HCT116 (cell line): ENCODE measurements around the gene SAPCD2. TPM values are rescaled to one million over a fixed set of nuclear protein-coding genes. Genes with fewer than 3 reads are reported as not detected.
"Not testable (repeated sequence)": the region's sequence is repeated elsewhere in the genome, so short reads cannot be mapped to it uniquely, and the experiment has no call there.

Experiments
- ATAC-seq: fragments of 200-7000 bp; cut with Tn5 transposase; 2 replicates; pipeline ENCODE4 v1.9.1; 2020; ENCODE audit warnings: mild to moderate bottlenecking, moderate library complexity
- BruUV-seq: library from RNA; stranded (reverse); fragments of 400-500 nt; replicated peaks from 2 replicates; lab custom pipeline; 2021; lab: Mats Ljungman, UMichigan
- CTCF ChIA-PET: fragments of 300-600 bp; sonication (Branson Sonifier 250); formaldehyde crosslinking; loops from one replicate; lab custom pipeline; 2021; ENCODE audit warnings: antibody characterized with exemption; lab: Charles Lee
- POLR2A ChIA-PET: fragments of 300-600, 350-600 bp; sonication (Branson Sonifier 250); formaldehyde crosslinking; loops from one replicate; lab custom pipeline; 2021; ENCODE audit warnings: antibody characterized with exemption; lab: Charles Lee
- RAD21 ChIA-PET, 2 experiments: fragments of 300-600 bp; sonication (Branson Sonifier 250); formaldehyde crosslinking; loops; one replicate each; lab custom pipeline; 2023; ENCODE audit warnings: low total read pairs in 2 of 2; ENCODE audit not compliant: uncharacterized antibody in 2 of 2, unreplicated experiment in 2 of 2, low non-redundant PET in 1 of 2; lab: Charles Lee
- DNase-seq: peaks from one replicate; pipeline ENCODE4 v3.0.0-alpha.2; 2010; ENCODE audit warnings: low read depth, low spot score
- H2AFZ ChIP-seq: fragments of 200-600 bp; shearing (Covaris generic), sonication (generic); 2 replicates; pipeline ENCODE4 v1.6.1; 2017; ENCODE audit warnings: low read depth, mixed run types, mixed read lengths, antibody characterized with exemption, low read length; ENCODE audit not compliant: poor library complexity, severe bottlenecking
- H3K27ac ChIP-seq: 2 replicates; pipeline ENCODE4 v1.5.1; 2012; ENCODE audit warnings: low read depth, low read length
- H3K27me3 ChIP-seq: fragments of 200-600 bp; sonication (generic); 2 replicates; pipeline ENCODE4 v1.6.1; 2016; ENCODE audit warnings: mixed run types, low read length, mixed read lengths; ENCODE audit not compliant: insufficient read depth
- H3K36me3 ChIP-seq, 2 experiments: fragments of 200-500 bp in 1 of 2; fragments of 200-600 bp in 1 of 2; sonication (Bioruptor generic) in 1 of 2; sonication (generic) in 1 of 2; 2 replicates each; pipeline versions ENCODE4 v1.5.1 to v1.6.1; 2014 to 2016; ENCODE audit warnings: low read length in 2 of 2, inconsistent platforms in 1 of 2, mixed read lengths in 1 of 2, mixed run types in 1 of 2; ENCODE audit not compliant: insufficient read depth in 2 of 2, control insufficient read depth in 1 of 2
- H3K4me1 ChIP-seq, 2 experiments: fragments of 200-600 bp in 1 of 2; sonication (generic) in 1 of 2; 2 replicates each; pipeline versions ENCODE4 v1.5.1 to v1.6.1; 2012 to 2017; ENCODE audit warnings: low read length in 2 of 2, inconsistent platforms in 1 of 2, mild to moderate bottlenecking in 1 of 2, mixed read lengths in 1 of 2, mixed run types in 1 of 2, moderate library complexity in 1 of 2; ENCODE audit not compliant: insufficient read depth in 2 of 2, control insufficient read depth in 1 of 2
- H3K4me2 ChIP-seq: fragments of 200-600 bp; sonication (generic); 2 replicates; pipeline ENCODE4 v1.6.1; 2017; ENCODE audit warnings: mixed run types, low read length, mixed read lengths
- H3K4me3 ChIP-seq, 2 experiments: fragments of 200-600 bp in 1 of 2; sonication (generic) in 1 of 2; replicated peaks in 1 of 2; 2 replicates each; pipeline ENCODE4 v1.5.1; 2011 to 2016; ENCODE audit warnings: low read length in 2 of 2, control low read depth in 1 of 2, low read depth in 1 of 2, mild to moderate bottlenecking in 1 of 2, mixed read lengths in 1 of 2, mixed run types in 1 of 2
- H3K79me2 ChIP-seq: fragments of 200-600 bp; sonication (generic); 2 replicates; pipeline ENCODE4 v1.6.1; 2017; ENCODE audit warnings: mild to moderate bottlenecking, mixed run types, low read length, moderate library complexity, mixed read lengths; ENCODE audit not compliant: insufficient read depth
- H3K9ac ChIP-seq: fragments of 200-600 bp; sonication (generic); 2 replicates; pipeline ENCODE4 v1.6.1; 2016; ENCODE audit warnings: low read length, mixed read lengths
- H3K9me2 ChIP-seq: fragments of 200-600 bp; sonication (generic), shearing (Covaris generic); 2 replicates; pipeline ENCODE4 v1.6.1; 2017; ENCODE audit warnings: mixed run types, mild to moderate bottlenecking, moderate library complexity; ENCODE audit not compliant: insufficient read depth
- H3K9me3 ChIP-seq, 2 experiments: fragments of 200-500 bp in 1 of 2; fragments of 200-600 bp in 1 of 2; sonication (Bioruptor generic) in 1 of 2; sonication (generic) in 1 of 2; 2 replicates each; pipeline ENCODE4 v1.6.1; 2014 to 2017; ENCODE audit warnings: low read length in 2 of 2, mixed read lengths in 2 of 2, inconsistent platforms in 1 of 2, low read depth in 1 of 2, mild to moderate bottlenecking in 1 of 2, mixed run types in 1 of 2, moderate library complexity in 1 of 2; ENCODE audit not compliant: control insufficient read depth in 1 of 2, insufficient read depth in 1 of 2
- H4K20me1 ChIP-seq: fragments of 200-600 bp; sonication (generic), shearing (Covaris generic); 2 replicates; pipeline ENCODE4 v1.6.1; 2017; ENCODE audit warnings: mixed run types, mild to moderate bottlenecking, moderate library complexity; ENCODE audit not compliant: insufficient read depth
- ATF3 ChIP-seq: IDR thresholded peaks from 2 replicates; pipeline ENCODE4 v1.6.1; 2012
- CEBPB ChIP-seq: IDR thresholded peaks from 2 replicates; pipeline ENCODE4 v1.6.1; 2012; ENCODE audit warnings: low read depth
- ELF1 ChIP-seq: IDR thresholded peaks from 2 replicates; pipeline ENCODE4 v1.6.1; 2012; ENCODE audit warnings: low read depth, borderline replicate concordance
- EZH2 ChIP-seq: fragments of 200-600 bp; sonication (generic); IDR thresholded peaks from 2 replicates; pipeline ENCODE4 v1.6.1; 2017; ENCODE audit warnings: antibody characterized with exemption, mixed run types
- FOSL1 ChIP-seq: IDR thresholded peaks from 2 replicates; pipeline ENCODE4 v1.6.1; 2012; ENCODE audit warnings: low read depth
- JUND ChIP-seq: IDR thresholded peaks from 2 replicates; pipeline ENCODE4 v1.6.1; 2012
- POLR2AphosphoS5 ChIP-seq: IDR thresholded peaks from 2 replicates; pipeline ENCODE4 v1.6.1; 2011; ENCODE audit warnings: mild to moderate bottlenecking, low read depth, low read length, moderate library complexity
- RAD21 ChIP-seq: IDR thresholded peaks from 2 replicates; pipeline ENCODE4 v1.6.1; 2012; ENCODE audit warnings: low read depth, mild to moderate bottlenecking
- SIN3A ChIP-seq: IDR thresholded peaks from 2 replicates; pipeline ENCODE4 v1.6.1; 2012; ENCODE audit warnings: low read depth
- SP1 ChIP-seq: IDR thresholded peaks from 2 replicates; pipeline ENCODE4 v1.6.1; 2012; ENCODE audit warnings: low read depth
- SRF ChIP-seq: IDR thresholded peaks from 2 replicates; pipeline ENCODE4 v1.6.1; 2012; ENCODE audit warnings: low read depth
- ZFX ChIP-seq: fragments of 450-650 bp; IDR thresholded peaks from 2 replicates; pipeline ENCODE4 v1.6.1; 2017
- ZNF274 ChIP-seq: fragments of 200-500 bp; sonication (Bioruptor generic); IDR thresholded peaks from 2 replicates; pipeline ENCODE4 v1.6.1; 2014; ENCODE audit warnings: mild to moderate bottlenecking, low read depth, low read length, inconsistent platforms
- intact Hi-C: fragments of 100-400 bp; cut with micrococcal nuclease; formaldehyde crosslinking; loops from 2 replicates; pipeline ENCODE4 v1.10.0; 2022
- total RNA-seq: library from RNA; stranded (reverse); gene quantifications from one replicate; pipeline ENCODE4 v1.2.1, GENCODE V29; 2021; ENCODE audit not compliant: unreplicated experiment
- TF ChIP-seq, protein P1 (sequence below): IDR thresholded peaks from 2 replicates; pipeline ENCODE4 v1.6.1; 2011; ENCODE audit warnings: mild to moderate bottlenecking, low read length, moderate library complexity; ENCODE audit not compliant: insufficient replicate concordance; ENCODE audit errors: extremely low read depth
- TF ChIP-seq, protein P2 (sequence below), 3 experiments: fragments of 200-600 bp in 1 of 3; sonication (generic) in 1 of 3; IDR thresholded peaks in 2 of 3; conservative IDR thresholded peaks in 1 of 3; 2 replicates each; pipeline ENCODE4 v1.5.1; 2012 to 2017; ENCODE audit warnings: low read depth in 2 of 3, low read length in 2 of 3, antibody characterized with exemption in 1 of 3, borderline replicate concordance in 1 of 3, control low read depth in 1 of 3, mild to moderate bottlenecking in 1 of 3, mixed read lengths in 1 of 3, mixed run types in 1 of 3, moderate library complexity in 1 of 3; ENCODE audit not compliant: insufficient read depth in 1 of 3

SAPCD2 gene
- total RNA-seq, 1 experiment from 2014 or later: 71.7 TPM

DNA sequence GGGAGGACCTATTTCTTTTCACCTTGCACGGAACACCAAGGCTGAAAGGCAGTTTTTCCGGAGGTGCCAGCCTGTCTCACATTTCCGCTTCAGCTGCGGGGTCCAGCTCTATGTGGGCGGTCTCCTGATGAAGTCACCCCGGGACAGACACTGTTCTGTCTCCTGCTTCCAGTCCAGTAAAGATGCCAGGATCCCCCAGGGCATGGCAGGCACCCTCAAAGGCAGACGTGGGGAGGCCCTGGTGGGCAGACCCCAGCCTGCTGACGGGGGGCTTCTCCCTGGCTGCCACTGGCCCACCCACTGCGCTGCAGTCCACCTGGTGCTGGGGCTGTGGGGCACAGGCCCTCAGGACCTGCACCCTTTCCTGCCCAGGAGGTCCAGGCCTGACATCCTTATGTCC is 7.6 kb downstream of the SAPCD2 start:
- peaks cover 23% of the 10 kb centered on the region for H3K79me2 ChIP-seq
- ATAC-seq, H3K27me3 ChIP-seq, H3K9me3 ChIP-seq, BruUV-seq, H3K4me3 ChIP-seq, H3K4me2 ChIP-seq, H3K9me2 ChIP-seq, H3K9ac ChIP-seq, POLR2A ChIA-PET, H4K20me1 ChIP-seq, H3K36me3 ChIP-seq, CTCF ChIA-PET, intact Hi-C loops, H2AFZ ChIP-seq, DNase-seq, H3K27ac ChIP-seq, RAD21 ChIA-PET: not testable (repeated sequence)
- H3K4me1 ChIP-seq: peaks cover 4 to 22% of the 10 kb centered on the region in 2 experiments

DNA sequence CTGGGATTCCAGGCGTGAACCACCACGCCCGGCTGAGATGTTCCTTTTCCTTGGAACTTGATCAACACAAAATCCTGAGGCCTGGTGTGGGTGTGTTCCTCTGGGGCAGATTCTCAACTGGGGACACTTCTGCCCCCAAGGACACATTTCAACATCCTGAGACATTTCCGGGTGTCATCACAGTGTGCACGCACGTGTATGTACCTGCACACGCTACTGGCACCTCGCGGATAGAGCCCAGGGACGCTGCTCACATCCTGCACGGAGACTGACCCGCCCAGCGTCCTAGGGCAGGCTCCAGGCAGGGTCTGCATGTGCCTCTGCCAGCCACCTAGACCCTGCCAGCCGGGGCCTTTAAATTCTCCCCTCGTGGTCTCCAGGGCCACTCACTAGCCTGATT is 8.0 kb downstream of the SAPCD2 start:
- H3K9me3 ChIP-seq: no peaks in the 10 kb centered on the region
- H3K27ac ChIP-seq: no peak overlapping the region
- DNase-seq: no peak
- intact Hi-C loops: no loop called here
- POLR2A ChIA-PET: no interaction called here
- CTCF ChIA-PET: no interaction called here
- no peak overlapping the region for H3K9ac ChIP-seq
- peaks cover 5 to 18% of the 10 kb centered on the region in 2 experiments; a peak in 3 of 4 replicates for H3K4me1 ChIP-seq
- no peak overlapping the region for H3K4me3 ChIP-seq
- RAD21 ChIA-PET: no interaction called here
- ATAC-seq: peak; percentile 23; the same call in 1 of the 2 replicates
- peaks cover 19% of the 10 kb centered on the region for H3K79me2 ChIP-seq
- BruUV-seq: TSS peak; percentile 53
- H3K36me3 ChIP-seq: peaks cover 2 to 8% of the 10 kb centered on the region in 2 experiments; a peak in 1 of 4 replicates
- no peaks in the 10 kb centered on the region for H4K20me1 ChIP-seq
- H3K9me2 ChIP-seq: no peaks in the 10 kb centered on the region
- H3K27me3 ChIP-seq: no peaks in the 10 kb centered on the region
- no peak overlapping the region for H2AFZ ChIP-seq
- no peak overlapping the region for H3K4me2 ChIP-seq
- TF ChIP-seq SIN3A (no peak), POLR2AphosphoS5 (no peak), CEBPB (no peak), JUND (no peak), ATF3 (no peak), SP1 (no peak), FOSL1 (no peak), RAD21 (no peak), ELF1 (no peak), SRF (no peak), ZFX (no peak), EZH2 (no peak), ZNF274 (no peak)
- TF ChIP-seq, protein P1, sequence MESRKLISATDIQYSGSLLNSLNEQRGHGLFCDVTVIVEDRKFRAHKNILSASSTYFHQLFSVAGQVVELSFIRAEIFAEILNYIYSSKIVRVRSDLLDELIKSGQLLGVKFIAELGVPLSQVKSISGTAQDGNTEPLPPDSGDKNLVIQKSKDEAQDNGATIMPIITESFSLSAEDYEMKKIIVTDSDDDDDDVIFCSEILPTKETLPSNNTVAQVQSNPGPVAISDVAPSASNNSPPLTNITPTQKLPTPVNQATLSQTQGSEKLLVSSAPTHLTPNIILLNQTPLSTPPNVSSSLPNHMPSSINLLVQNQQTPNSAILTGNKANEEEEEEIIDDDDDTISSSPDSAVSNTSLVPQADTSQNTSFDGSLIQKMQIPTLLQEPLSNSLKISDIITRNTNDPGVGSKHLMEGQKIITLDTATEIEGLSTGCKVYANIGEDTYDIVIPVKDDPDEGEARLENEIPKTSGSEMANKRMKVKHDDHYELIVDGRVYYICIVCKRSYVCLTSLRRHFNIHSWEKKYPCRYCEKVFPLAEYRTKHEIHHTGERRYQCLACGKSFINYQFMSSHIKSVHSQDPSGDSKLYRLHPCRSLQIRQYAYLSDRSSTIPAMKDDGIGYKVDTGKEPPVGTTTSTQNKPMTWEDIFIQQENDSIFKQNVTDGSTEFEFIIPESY: no peak
- TF ChIP-seq, protein P2, sequence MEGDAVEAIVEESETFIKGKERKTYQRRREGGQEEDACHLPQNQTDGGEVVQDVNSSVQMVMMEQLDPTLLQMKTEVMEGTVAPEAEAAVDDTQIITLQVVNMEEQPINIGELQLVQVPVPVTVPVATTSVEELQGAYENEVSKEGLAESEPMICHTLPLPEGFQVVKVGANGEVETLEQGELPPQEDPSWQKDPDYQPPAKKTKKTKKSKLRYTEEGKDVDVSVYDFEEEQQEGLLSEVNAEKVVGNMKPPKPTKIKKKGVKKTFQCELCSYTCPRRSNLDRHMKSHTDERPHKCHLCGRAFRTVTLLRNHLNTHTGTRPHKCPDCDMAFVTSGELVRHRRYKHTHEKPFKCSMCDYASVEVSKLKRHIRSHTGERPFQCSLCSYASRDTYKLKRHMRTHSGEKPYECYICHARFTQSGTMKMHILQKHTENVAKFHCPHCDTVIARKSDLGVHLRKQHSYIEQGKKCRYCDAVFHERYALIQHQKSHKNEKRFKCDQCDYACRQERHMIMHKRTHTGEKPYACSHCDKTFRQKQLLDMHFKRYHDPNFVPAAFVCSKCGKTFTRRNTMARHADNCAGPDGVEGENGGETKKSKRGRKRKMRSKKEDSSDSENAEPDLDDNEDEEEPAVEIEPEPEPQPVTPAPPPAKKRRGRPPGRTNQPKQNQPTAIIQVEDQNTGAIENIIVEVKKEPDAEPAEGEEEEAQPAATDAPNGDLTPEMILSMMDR (IDR thresholded peaks at IDR 0.05 in 2 of 3, conservative IDR thresholded peaks at IDR 0.05 in 1 of 3; ENCODE audit: borderline replicate concordance in 1 of 3, insufficient read depth in 1 of 3, low read depth in 2 of 3, low read length in 2 of 3): no peak
